Inferior parietal cortex (tissue), 1 donor: ENCODE results near the gene B3GALT2.

ENCODE experiments used
- DNase-seq: peaks from one replicate; pipeline ENCODE4 v3.0.0-alpha.2; 2016; ENCODE audit errors: extremely low spot score

The B3GALT2 gene

DNA sequence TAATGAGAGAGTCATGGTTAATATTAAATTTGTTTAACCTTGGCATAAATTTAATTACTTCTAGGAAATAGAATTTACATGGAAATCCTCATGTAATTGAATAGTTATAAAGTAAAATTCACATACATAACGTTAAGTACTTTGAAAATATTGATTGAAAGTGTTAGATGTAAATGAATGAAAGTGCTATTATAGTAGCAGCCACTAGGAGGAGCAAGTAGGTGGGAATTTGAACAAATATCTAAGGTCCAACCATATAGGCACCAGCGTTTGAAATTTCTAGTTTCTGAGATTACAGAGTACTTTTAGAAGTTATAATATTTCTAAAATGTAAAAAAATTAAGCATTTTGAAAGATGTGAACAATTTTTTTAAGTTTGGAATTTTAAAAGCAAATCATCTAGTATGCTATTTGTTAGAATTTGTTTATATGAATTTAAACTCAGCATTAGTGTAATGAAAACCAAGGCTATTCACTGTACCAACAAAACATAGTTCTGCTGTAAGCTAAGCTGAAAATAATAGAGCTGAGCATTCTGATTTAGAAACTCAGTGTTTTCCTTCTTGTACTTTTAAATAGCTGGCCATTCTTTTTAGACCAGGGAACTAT lies 3.3 kb downstream of the B3GALT2 start:
- peak; percentile 88 for DNase-seq

DNA sequence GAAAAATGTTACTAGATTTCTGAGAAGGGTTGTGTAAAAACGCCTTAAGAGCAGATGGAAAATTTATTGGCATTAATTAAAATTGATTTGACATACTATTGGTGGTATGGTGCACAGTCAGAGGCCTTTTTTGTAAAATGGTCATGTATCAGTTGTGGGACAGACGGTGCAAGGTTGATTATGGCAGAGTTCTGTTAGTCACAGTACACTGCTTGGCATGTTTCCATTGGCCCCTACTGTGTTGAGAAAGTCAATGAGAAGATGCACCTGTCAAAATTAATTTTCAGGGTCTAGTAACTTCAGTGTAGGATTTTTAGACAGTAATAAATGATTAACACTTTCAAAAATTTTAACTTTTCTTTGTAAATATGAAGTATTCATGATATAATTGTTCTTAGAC lies 4.4 kb downstream of the B3GALT2 start:
- DNase-seq = no peak

DNA sequence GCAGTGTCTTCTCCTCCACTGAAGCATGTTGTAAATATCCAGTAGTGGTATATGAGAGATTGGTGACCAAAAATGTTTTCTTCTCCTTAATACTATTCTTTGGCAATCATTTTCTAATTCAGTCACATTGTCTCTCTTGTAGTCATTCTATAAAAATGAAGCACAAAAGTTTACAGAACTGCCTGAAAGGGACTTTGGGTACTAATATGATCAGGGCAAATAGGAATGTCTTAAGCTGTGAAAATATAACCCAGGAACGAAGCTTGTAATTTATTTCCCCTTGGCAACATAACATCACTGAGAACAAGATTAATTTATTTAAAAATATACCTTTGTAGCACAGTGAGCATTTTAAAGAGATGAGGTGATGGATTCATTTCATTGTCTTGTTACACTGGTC lies 4.9 kb downstream of the B3GALT2 start:
- no peak for DNase-seq

DNA sequence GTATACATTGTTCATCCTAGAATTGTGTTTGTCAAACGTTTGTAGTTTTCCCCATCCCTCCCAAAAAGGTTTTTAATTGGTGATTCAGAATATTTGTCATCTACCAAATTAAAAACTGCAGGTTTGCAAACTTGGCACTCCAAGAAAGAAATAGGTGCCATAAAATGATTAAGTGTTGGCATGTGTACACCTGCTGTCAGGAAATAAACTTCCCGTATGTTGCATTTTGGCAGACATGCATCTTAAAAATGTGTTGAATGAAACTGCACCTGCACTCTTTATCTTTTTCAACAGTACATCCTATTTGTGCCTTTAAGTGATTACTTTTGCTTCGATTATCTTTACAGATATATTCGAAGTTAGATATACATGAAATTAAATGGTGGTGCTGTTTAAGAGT lies 7.3 kb downstream of the B3GALT2 start:
- DNase-seq = no peak

DNA sequence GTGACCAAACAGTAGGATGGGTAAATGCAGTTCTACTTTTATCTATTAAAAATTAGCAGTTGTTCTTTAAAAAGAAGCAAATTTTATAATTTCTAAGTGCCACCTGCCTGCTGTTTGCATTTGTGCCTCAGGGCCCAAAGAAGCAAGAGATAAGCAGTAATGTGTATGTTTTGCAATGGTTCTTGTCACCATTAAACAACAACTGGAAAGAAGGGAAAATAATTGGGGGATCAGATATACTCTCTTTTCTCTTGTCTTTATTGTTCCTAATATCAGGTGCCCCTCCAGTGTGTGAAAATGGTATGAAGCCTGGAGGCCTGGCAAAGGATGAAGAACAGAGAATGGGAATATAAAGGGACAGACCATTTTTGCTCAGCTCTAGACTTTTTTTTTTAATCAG lies 9.6 kb downstream of the B3GALT2 start:
- no peak for DNase-seq

DNA sequence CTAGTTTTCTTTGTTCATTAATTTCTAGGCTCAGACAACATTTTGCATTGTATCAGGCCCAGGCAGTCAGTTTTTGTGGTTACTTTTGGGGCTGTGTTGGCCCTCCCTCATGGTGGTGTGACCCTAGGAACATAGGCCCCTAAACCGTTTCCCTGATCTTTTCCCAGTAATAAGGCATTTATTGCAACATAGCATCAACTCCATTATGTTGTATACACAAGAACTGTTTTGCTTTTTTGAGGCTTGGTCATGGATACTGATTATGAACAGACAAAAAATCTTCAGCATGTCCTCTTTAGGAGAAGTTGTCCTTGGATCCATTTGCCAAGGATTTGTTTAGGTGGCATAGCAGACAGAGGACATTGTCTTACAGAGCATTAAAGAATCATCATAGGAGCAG lies 10.3 kb downstream of the B3GALT2 start:
- no peak for DNase-seq

DNA sequence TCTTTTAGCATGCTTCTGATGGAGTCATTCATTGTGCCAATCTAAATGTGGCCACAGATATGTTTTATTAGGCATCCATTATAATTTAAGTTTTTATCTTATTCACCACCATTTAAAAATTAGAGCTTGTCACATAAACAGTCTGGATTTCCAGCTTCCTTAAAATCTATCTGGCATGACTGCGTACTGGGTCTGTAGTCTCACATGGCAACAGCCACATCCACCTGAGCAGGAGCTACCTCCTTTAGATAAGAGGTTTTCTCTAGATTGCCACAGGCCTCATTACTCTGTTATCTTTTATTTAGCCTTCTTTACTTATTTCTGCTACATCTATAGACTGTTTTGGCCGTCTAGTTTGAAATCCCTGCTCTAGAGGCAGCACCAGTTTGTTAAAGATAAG lies 29.1 kb downstream of the B3GALT2 start:
- no peak for DNase-seq

DNA sequence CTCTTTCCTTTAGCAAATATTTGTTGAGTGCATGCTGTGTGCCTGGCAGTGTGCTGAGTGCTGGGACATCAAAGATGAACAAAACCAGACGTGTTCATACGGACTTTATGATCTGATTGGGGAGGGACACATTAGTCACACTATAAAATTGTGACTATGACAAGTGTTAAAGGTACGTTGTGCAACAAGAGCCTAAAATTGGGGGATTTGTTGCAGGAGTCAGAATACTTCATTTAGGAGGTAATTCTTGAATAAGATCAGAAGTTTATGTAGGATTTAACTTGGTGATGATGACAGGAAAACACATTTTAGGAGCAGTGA lies 29.6 kb downstream of the B3GALT2 start:
- DNase-seq = no peak

DNA sequence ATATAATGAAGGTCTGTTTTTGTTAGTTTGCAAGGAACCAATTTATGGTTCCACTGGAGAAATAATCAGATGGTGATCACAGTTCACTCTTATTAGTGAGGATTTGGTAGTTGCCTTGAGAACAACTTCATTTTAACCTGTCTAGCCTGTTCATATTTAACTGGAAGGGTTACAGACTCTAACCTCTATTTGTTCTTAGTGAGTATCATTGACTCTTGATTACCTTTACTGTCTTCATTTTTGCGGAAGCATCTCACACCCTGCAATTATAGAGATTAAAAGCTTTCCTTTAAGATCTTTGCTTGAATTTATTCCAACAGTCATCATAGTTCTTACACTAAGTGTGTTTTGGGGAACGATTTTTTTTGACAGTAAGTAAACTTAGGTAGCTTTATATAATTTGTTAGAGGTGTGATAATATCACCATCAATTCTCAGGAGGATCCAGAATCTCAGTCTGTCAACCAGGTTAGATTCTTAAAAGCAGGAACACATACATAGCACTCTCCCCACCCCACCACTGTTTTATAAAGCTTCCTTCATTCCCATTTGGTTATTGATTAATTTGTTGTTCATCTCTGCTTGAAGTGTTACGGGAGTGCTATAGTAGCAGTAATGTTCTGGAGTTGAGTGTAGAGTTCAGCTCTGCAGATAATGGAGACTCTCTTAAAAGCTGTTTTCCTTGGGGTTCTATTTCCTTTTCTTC lies 30.1 kb downstream of the B3GALT2 start:
- no peak for DNase-seq

DNA sequence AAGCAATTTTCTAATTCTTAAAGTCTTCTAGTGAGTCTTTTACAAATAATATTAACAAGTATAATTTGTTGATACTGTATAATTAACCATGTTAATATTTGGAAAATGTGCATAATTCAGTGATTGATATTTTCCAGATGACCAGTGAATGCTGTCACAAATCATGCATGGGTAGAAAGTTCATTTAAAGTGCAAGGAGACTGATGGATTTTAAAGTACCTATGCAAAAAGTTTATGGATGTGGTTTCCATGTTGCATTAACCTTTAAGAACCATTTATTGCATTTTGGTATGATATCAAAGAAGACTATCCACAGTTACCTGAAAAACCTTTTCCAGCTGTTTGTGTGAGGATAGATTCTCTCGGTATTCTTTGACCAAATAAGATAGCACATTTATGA lies 41.4 kb downstream of the B3GALT2 start:
- DNase-seq = no peak

DNA sequence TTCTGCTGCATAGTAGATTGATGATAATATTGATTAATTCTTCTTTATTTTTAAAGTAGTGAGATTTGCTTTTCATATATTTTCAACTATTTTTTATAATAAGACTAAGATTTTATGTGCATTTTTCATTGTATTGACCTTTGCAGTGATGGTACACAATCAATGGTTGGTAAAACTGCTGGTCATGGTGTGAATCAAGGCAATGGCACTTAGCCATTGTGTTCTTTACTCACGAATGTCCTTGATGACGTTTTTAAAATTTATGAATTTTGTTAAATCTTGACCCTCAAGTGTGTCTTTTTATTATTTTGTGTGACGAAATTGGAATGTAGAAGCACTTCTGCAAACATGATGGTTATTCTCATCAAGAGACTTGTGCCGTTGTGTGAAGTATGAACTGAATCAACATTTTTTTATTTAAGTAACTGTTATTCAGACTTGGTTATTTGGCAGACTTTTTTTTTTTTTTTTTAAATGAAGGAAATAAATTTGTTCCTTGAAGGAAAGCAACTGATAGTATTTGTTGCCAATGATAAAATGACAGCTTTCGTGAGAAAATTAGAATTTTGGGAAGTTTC lies 42.0 kb downstream of the B3GALT2 start:
- DNase-seq = no peak

DNA sequence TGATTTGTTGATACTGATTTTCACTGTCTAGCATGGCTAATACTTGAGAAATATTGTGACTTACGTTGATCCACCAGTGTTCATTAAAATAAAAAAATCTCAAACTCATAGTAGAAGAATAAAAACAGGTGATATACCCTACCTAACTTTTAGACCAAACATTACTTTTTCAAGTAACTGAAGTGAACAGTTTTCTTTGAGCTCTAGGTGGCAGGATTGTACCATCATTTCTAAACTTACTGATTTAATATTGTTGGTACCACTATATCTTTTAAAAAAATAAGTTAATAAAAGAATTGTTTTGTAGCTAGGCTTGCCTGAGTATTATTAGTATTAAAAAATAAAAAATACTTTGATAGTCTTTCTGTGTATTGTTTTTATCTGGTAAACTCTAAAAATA lies 43.1 kb downstream of the B3GALT2 start:
- DNase-seq = peak; percentile 44

DNA sequence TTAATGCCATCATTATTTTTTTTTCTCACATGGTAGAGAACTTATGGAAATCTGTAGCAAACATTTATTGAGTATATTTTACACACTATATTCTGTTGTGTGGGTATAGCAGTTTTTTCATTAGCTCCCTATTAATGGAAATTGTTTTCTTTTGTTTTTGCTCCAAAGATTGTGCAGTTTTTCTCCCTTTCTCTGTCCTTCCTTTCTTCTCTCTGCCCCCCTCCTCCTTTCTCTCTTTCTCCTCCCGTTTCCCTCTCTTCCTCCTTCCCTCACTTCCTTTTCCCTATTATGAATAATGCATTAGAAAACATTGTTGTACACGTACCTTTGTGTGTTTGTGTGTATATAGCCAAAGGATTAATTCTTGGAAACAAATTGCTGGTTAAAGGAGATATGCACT lies 44.0 kb downstream of the B3GALT2 start:
- DNase-seq = no peak

DNA sequence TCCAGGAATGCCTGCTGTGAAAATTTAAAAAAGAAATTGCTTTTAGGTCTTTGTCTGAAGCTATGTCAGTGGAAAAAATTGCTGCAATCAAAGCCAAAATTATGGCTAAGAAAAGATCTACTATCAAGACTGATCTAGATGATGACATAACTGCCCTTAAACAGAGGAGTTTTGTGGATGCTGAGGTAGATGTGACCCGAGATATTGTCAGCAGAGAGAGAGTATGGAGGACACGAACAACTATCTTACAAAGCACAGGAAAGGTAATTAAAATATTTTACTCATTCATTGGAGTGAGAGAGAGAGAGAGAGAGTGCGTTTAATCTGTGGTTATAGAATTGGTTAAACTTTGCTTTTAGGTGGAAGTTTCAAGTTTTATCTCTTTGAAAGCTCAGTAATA lies 44.6 kb downstream of the B3GALT2 start:
- DNase-seq = no peak

DNA sequence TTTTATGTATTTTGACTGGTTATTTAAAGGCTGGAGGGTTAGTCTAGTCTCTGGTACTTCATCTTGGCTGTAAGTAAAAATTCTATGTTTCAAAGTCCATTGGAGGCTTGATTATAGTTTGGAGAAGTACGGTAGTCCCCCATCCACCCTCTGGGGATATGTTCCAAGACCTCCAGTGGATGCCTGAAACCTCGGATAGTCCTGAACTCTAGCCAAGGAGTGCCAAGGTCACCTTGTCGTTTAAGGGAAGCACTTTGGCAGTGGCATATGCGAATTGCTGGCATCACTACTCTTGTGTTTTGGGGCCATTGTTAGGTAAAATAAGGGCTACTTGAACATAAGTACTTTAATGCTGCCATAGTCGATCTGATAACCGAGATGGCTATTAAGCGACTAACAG lies 46.2 kb downstream of the B3GALT2 start:
- no peak for DNase-seq

DNA sequence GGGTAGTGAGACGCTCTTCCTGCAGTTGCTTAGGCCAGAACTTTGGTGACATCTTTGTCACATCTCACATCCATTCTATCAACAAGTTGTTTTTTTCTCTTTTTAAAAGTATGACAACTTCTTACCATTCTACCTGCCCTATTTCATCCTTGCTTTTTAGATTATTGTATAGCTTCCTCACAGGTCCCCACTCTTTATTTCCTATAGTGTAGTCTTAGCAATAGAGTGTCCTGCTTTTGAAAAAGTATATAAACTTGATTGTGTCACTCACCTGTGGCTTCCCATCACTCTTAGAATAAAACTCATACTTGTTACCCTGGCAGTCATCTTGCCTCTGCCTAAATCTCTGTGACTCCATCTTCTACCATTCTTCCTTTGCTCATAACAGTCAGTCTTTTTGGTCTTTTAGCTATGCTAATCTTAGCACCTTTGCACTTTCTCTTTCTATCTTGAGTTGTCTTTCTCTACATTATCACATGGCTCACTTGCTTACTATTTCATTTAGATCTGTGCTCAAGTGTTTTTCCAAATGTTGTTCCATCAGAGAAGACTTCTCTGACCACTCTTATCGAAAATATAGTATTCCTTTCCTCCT lies 55.0 kb downstream of the B3GALT2 start:
- DNase-seq = no peak
